GM23248 (cell line): Measurements from ENCODE around the gene SCTR. TPM values are rescaled to one million over a fixed set of nuclear protein-coding genes. Genes with fewer than 3 reads are reported as not detected.

Source experiments
- DNase-seq: peaks from one replicate; pipeline ENCODE4 v3.0.0-alpha.2; 2015
- H2AFZ ChIP-seq: fragments of 200-600 bp; sonication (generic); 2 replicates; pipeline ENCODE4 v1.6.1; 2016; ENCODE audit warnings: antibody characterized with exemption
- H3F3A ChIP-seq: fragments of 200-600 bp; sonication (generic); 2 replicates; pipeline ENCODE4 v1.6.1; 2016; ENCODE audit warnings: mild to moderate bottlenecking, antibody characterized with exemption, mixed run types; ENCODE audit not compliant: insufficient read depth
- H3K27ac ChIP-seq: fragments of 200-600 bp; sonication (generic); 2 replicates; pipeline ENCODE4 v1.5.1; 2016; ENCODE audit warnings: mild to moderate bottlenecking
- H3K27me3 ChIP-seq: fragments of 200-600 bp; sonication (generic); replicated peaks from 2 replicates; pipeline ENCODE4 v1.6.1; 2016; ENCODE audit warnings: mild to moderate bottlenecking; ENCODE audit not compliant: insufficient read depth
- H3K36me3 ChIP-seq: fragments of 200-600 bp; sonication (generic); 2 replicates; pipeline ENCODE4 v1.6.1; 2016; ENCODE audit warnings: low read depth, mild to moderate bottlenecking
- H3K4me1 ChIP-seq: fragments of 200-600 bp; sonication (generic); 2 replicates; pipeline ENCODE4 v1.6.1; 2016; ENCODE audit warnings: mild to moderate bottlenecking; ENCODE audit not compliant: insufficient read depth
- H3K4me2 ChIP-seq: fragments of 200-600 bp; sonication (generic); one replicate; pipeline ENCODE4 v1.6.1; 2016; ENCODE audit warnings: mild to moderate bottlenecking; ENCODE audit not compliant: unreplicated experiment
- H3K4me3 ChIP-seq: fragments of 200-600 bp; sonication (generic); 2 replicates; pipeline ENCODE4 v1.5.1; 2016; ENCODE audit warnings: mild to moderate bottlenecking
- H3K79me2 ChIP-seq: fragments of 200-600 bp; sonication (generic); 2 replicates; pipeline ENCODE4 v1.6.1; 2016; ENCODE audit warnings: mild to moderate bottlenecking; ENCODE audit not compliant: insufficient read depth
- H3K9ac ChIP-seq: fragments of 200-600 bp; sonication (generic); 2 replicates; pipeline ENCODE4 v1.6.1; 2016; ENCODE audit warnings: mild to moderate bottlenecking
- H3K9me2 ChIP-seq: fragments of 200-600 bp; sonication (generic); 2 replicates; pipeline ENCODE4 v1.6.1; 2016; ENCODE audit warnings: mixed run types, mild to moderate bottlenecking, moderate library complexity; ENCODE audit not compliant: insufficient read depth
- H3K9me3 ChIP-seq: fragments of 200-600 bp; sonication (generic); one replicate; pipeline ENCODE4 v1.6.1; 2017; ENCODE audit warnings: low read depth
- H4K20me1 ChIP-seq: fragments of 200-600 bp; sonication (generic); 2 replicates; pipeline ENCODE4 v1.6.0; 2016; ENCODE audit not compliant: insufficient read depth
- EZH2 ChIP-seq: fragments of 200-600 bp; sonication (generic); IDR thresholded peaks from 2 replicates; pipeline ENCODE4 v1.6.1; 2018; ENCODE audit warnings: antibody characterized with exemption, mild to moderate bottlenecking; ENCODE audit not compliant: insufficient read depth, poor library complexity, severe bottlenecking
- EZH2phosphoT487 ChIP-seq: fragments of 200-600 bp; sonication (generic); IDR thresholded peaks from 2 replicates; pipeline ENCODE4 v1.6.1; 2018; ENCODE audit warnings: antibody characterized with exemption, moderate library complexity, mild to moderate bottlenecking, low read depth; ENCODE audit not compliant: insufficient read depth
- WGBS, 2 experiments: methylation state at CpG; one replicate each; pipeline ENCODE4 v1.1.6; 2015 to 2017; ENCODE audit warnings: low lambda C conversion rate in 2 of 2, low coverage in 1 of 2; ENCODE audit errors: missing lambda C conversion rate in 2 of 2; 5-methylcytosine and 5-hydroxymethylcytosine counted together
- in situ Hi-C: fragments of 300-500 bp; cut with MboI; formaldehyde crosslinking; loops from 2 replicates; pipeline ENCODE4 v1.15.0; 2020
- polyA plus RNA-seq: library from polyadenylated mRNA; unstranded; fragments of >200 nt; fragmentation: Nextera tagmentation; extraction: Ambion mirVana; gene quantifications from 2 replicates; pipeline ENCODE4 v1.2.1, GENCODE V29; 2016
- total RNA-seq: library from RNA; depleted of rRNA; stranded (reverse); fragments of >200 nt; shearing (Covaris generic); gene quantifications from 2 replicates; pipeline ENCODE4 v1.2.3, GENCODE V29; 2014

SCTR gene
- total and polyA plus RNA-seq, 2 experiments from 2014 or later: not detected

- Histone ChIP-seq H3K9ac (no peak overlapping the region), H3K27ac (no peak overlapping the region), H3K9me2 (no peaks in the 10 kb centered on the region), H3K27me3 (no peaks in the 10 kb centered on the region), H3K79me2 (no peaks in the 10 kb centered on the region), H3K4me3 (no peak overlapping the region), H3F3A (no peaks in the 10 kb centered on the region), H3K9me3 (no peaks in the 10 kb centered on the region), H2AFZ (no peak overlapping the region), H4K20me1 (no peaks in the 10 kb centered on the region), H3K4me1 (no peaks in the 10 kb centered on the region), H3K36me3 (no peaks in the 10 kb centered on the region), H3K4me2 (no peak overlapping the region)
- no peak for TF ChIP-seq EZH2phosphoT487
- in situ Hi-C loops: no loop called here
- DNase-seq: no peak
- WGBS, 2 experiments: 64 to 74% methylated on average over 6 of the region's 6 CpGs
Measured at GRCh38 chr2:119438128-119438656, 86.1 kb downstream of the SCTR start.

DNA sequence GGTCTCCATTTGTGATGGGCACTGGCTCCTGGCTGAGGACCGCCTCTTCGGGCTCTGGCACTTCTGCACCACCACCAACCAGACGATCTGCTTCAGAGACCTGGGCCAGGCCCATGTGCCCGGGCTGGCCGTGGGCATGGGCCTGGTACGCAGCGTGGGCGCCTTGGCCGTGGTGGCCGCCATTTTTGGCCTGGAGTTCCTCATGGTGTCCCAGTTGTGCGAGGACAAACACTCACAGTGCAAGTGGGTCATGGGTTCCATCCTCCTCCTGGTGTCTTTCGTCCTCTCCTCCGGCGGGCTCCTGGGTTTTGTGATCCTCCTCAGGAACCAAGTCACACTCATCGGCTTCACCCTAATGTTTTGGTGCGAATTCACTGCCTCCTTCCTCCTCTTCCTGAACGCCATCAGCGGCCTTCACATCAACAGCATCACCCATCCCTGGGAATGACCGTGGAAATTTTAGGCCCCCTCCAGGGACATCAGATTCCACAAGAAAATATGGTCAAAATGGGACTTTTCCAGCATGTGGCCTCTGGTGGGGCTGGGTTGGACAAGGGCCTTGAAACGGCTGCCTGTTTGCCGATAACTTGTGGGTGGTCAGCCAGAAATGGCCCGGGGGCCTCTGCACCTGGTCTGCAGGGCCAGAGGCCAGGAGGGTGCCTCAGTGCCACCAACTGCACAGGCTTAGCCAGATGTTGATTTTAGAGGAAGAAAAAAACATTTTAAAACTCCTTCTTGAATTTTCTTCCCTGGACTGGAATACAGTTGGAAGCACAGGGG is 87.1 kb downstream of the SCTR start:
- H3K27ac ChIP-seq: no peak overlapping the region
- no peaks in the 10 kb centered on the region for H4K20me1 ChIP-seq
- no peak overlapping the region for H3K9ac ChIP-seq
- no peaks in the 10 kb centered on the region for H3F3A ChIP-seq
- 81 to 84% methylated on average over 22 of the region's 22 CpGs for WGBS, 2 experiments
- H2AFZ ChIP-seq: no peak overlapping the region
- in situ Hi-C loops: no loop called here
- H3K79me2 ChIP-seq: no peaks in the 10 kb centered on the region
- no peak overlapping the region for H3K4me2 ChIP-seq
- H3K4me1 ChIP-seq: no peaks in the 10 kb centered on the region
- DNase-seq: no peak
- H3K36me3 ChIP-seq: no peaks in the 10 kb centered on the region
- TF ChIP-seq EZH2phosphoT487 (no peak), EZH2 (no peak)
- no peaks in the 10 kb centered on the region for H3K9me2 ChIP-seq
- H3K27me3 ChIP-seq: no peaks in the 10 kb centered on the region
- no peaks in the 10 kb centered on the region for H3K9me3 ChIP-seq
- H3K4me3 ChIP-seq: no peak overlapping the region

DNA sequence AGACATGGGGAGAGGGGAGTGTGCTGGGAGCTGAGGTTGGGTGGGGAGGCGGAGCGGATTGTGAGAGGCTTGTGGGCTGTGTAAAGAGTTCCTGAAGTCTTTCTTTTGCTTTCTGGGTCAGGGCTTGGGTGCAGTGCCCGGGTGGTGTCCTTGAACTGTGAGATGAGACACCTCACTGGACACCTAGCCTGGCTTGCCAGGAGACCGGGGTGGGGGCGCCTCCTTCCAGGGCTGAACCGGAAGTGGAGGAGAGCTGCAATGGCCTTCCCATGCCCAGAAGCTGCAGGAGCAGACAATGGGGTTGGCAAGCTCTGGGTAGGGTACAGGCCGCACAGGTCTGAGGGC is 88.4 kb downstream of the SCTR start:
- H3K4me1 ChIP-seq: no peaks in the 10 kb centered on the region
- H3K79me2 ChIP-seq: no peaks in the 10 kb centered on the region
- H3K9me3 ChIP-seq: no peaks in the 10 kb centered on the region
- H2AFZ ChIP-seq: no peak overlapping the region
- H3K9me2 ChIP-seq: no peaks in the 10 kb centered on the region
- H3K27ac ChIP-seq: no peak overlapping the region
- no peaks in the 10 kb centered on the region for H3F3A ChIP-seq
- H3K27me3 ChIP-seq: no peaks in the 10 kb centered on the region
- H3K36me3 ChIP-seq: no peaks in the 10 kb centered on the region
- no peak for DNase-seq
- no peak overlapping the region for H3K9ac ChIP-seq
- no peak for TF ChIP-seq EZH2
- TF ChIP-seq EZH2phosphoT487: no peak
- 70 to 84% methylated on average over 6 to 7 of the region's 7 CpGs for WGBS, 2 experiments
- no peak overlapping the region for H3K4me2 ChIP-seq
- H4K20me1 ChIP-seq: no peaks in the 10 kb centered on the region
- in situ Hi-C loops: no loop called here
- no peak overlapping the region for H3K4me3 ChIP-seq

GRCh38 chr2:119435081-119435952 is 89.0 kb downstream of the SCTR start:
- no peaks in the 10 kb centered on the region for H3K27me3 ChIP-seq
- in situ Hi-C loops: no loop called here
- no peaks in the 10 kb centered on the region for H4K20me1 ChIP-seq
- no peaks in the 10 kb centered on the region for H3K4me1 ChIP-seq
- H3K79me2 ChIP-seq: no peaks in the 10 kb centered on the region
- H3K4me2 ChIP-seq: no peak overlapping the region
- TF ChIP-seq EZH2phosphoT487 (no peak), EZH2 (no peak)
- no peaks in the 10 kb centered on the region for H3F3A ChIP-seq
- no peak overlapping the region for H3K9ac ChIP-seq
- H3K4me3 ChIP-seq: no peak overlapping the region
- no peak overlapping the region for H2AFZ ChIP-seq
- no peaks in the 10 kb centered on the region for H3K9me2 ChIP-seq
- no peak for DNase-seq
- no peaks in the 10 kb centered on the region for H3K9me3 ChIP-seq
- 80 to 84% methylated on average over 6 of the region's 6 CpGs for WGBS, 2 experiments
- H3K27ac ChIP-seq: no peak overlapping the region
- H3K36me3 ChIP-seq: no peaks in the 10 kb centered on the region
